HEK293 (cell line): ENCODE data around the gene SLC18A3.

Experiments used
- CTCF ChIA-PET: fragments of 350-600 bp; formaldehyde crosslinking; extraction: SDS; loops from one replicate; lab custom pipeline; 2021; ENCODE audit warnings: antibody characterized with exemption; lab: Yijun Ruan, JAX
- POLR2A ChIA-PET: fragments of 300-600 bp; formaldehyde crosslinking; extraction: SDS; loops from one replicate; lab custom pipeline; 2020; ENCODE audit warnings: antibody characterized with exemption, inconsistent platforms; lab: Yijun Ruan, JAX
- H3K27ac ChIP-seq: fragments of 200-500 bp; sonication (Bioruptor generic); 2 replicates; pipeline ENCODE4 v1.5.1; 2014; ENCODE audit warnings: low read depth, low read length, control low read depth, inconsistent platforms; ENCODE audit errors: extremely low read depth
- H3K36me3 ChIP-seq, 2 experiments: fragments of 200-500 bp in 1 of 2; sonication (Bioruptor generic) in 1 of 2; 1 replicate in 1 of 2; 2 replicates in 1 of 2; pipeline ENCODE4 v1.5.1; 2014 to 2017; ENCODE audit warnings: inconsistent platforms in 2 of 2, low read length in 2 of 2; ENCODE audit not compliant: control insufficient read depth in 2 of 2, insufficient read depth in 1 of 2
- H3K4me1 ChIP-seq: fragments of 200-500 bp; sonication (Bioruptor generic); 2 replicates; pipeline ENCODE4 v1.5.1; 2014; ENCODE audit warnings: mild to moderate bottlenecking, low read length, inconsistent platforms; ENCODE audit not compliant: control insufficient read depth, insufficient read depth
- H3K4me3 ChIP-seq: 2 replicates; pipeline ENCODE4 v1.5.1; 2011; ENCODE audit warnings: low read depth, mild to moderate bottlenecking, control low read depth, low read length, moderate library complexity
- H3K9me3 ChIP-seq: fragments of 200-500 bp; sonication (Bioruptor generic); 2 replicates; pipeline ENCODE4 v1.5.1; 2014; ENCODE audit warnings: low read depth, low read length, inconsistent platforms; ENCODE audit not compliant: control insufficient read depth, insufficient read depth
- BCL11B ChIP-seq: fragments of 450-650 bp; formaldehyde crosslinking; IDR thresholded peaks from 2 replicates; pipeline ENCODE4 v1.5.1; 2016; ENCODE audit warnings: low read depth, missing biosample characterization, missing genetic modification characterization
- ZBTB17 ChIP-seq: fragments of 450-650 bp; formaldehyde crosslinking; IDR thresholded peaks from 2 replicates; pipeline ENCODE4 v1.5.1; 2016; ENCODE audit warnings: missing biosample characterization, missing genetic modification characterization
- ZFHX2 ChIP-seq: fragments of 450-650 bp; formaldehyde crosslinking; conservative IDR thresholded peaks from 2 replicates; pipeline ENCODE4 v1.5.1; 2016; ENCODE audit warnings: missing biosample characterization, missing genetic modification characterization
- ZNF2 ChIP-seq: fragments of 450-650 bp; formaldehyde crosslinking; IDR thresholded peaks from 2 replicates; pipeline ENCODE4 v1.5.1; 2016; ENCODE audit warnings: missing biosample characterization, missing genetic modification characterization
- ZNF223 ChIP-seq: fragments of 450-650 bp; formaldehyde crosslinking; IDR thresholded peaks from 2 replicates; pipeline ENCODE4 v1.5.1; 2016; ENCODE audit warnings: missing biosample characterization, missing genetic modification characterization
- ZNF501 ChIP-seq: fragments of 450-650 bp; formaldehyde crosslinking; IDR thresholded peaks from 2 replicates; pipeline ENCODE4 v1.5.1; 2016; ENCODE audit warnings: missing biosample characterization, missing genetic modification characterization
- ZNF558 ChIP-seq: fragments of 450-650 bp; formaldehyde crosslinking; IDR thresholded peaks from 2 replicates; pipeline ENCODE4 v1.5.1; 2016; ENCODE audit warnings: missing biosample characterization, missing genetic modification characterization
- ZNF585B ChIP-seq: fragments of 450-650 bp; formaldehyde crosslinking; IDR thresholded peaks from 2 replicates; pipeline ENCODE4 v1.5.1; 2016; ENCODE audit warnings: missing biosample characterization, missing genetic modification characterization
- ZNF629 ChIP-seq: fragments of 450-650 bp; formaldehyde crosslinking; IDR thresholded peaks from 2 replicates; pipeline ENCODE4 v1.5.1; 2017; ENCODE audit warnings: missing biosample characterization, missing genetic modification characterization
- ZNF843 ChIP-seq: fragments of 450-650 bp; formaldehyde crosslinking; IDR thresholded peaks from 2 replicates; pipeline ENCODE4 v1.5.1; 2016; ENCODE audit warnings: missing biosample characterization, missing genetic modification characterization
- TF ChIP-seq, protein P1 (sequence below): fragments of 450-650 bp; formaldehyde crosslinking; IDR thresholded peaks from 2 replicates; pipeline ENCODE4 v1.5.1; 2016; ENCODE audit warnings: missing biosample characterization, missing genetic modification characterization, borderline replicate concordance
- TF ChIP-seq, protein P2 (sequence below): fragments of 450-650 bp; formaldehyde crosslinking; conservative IDR thresholded peaks from 2 replicates; pipeline ENCODE4 v1.5.1; 2016; ENCODE audit warnings: low read depth, missing biosample characterization, missing genetic modification characterization

Gene SLC18A3

DNA sequence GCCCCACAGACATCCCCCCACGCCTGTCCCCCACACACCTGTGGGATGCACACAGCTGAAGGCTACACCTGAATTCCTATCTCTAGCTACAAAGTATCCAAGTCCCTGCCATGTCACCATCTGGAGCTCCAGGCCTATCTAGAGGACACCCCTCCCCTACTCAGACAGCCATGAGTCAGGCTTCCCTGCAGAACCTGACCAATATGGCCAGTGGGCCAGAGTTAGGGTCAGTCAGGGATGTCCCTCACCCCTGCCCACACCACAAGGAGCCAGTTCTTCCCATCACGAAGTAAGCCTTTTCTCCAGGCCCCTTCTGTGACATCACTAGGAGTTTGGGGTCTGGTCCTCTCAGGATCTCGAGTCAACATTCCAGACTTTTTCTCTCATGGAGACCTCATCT, 10.6 kb upstream of the SLC18A3 start:
- Histone ChIP-seq H3K9me3 (no peaks in the 10 kb centered on the region), H3K27ac (no peak overlapping the region), H3K4me3 (no peak overlapping the region)
- CTCF ChIA-PET, result no interaction called here
- TF ChIP-seq ZNF585B, result no peak
- TF ChIP-seq, protein P1, sequence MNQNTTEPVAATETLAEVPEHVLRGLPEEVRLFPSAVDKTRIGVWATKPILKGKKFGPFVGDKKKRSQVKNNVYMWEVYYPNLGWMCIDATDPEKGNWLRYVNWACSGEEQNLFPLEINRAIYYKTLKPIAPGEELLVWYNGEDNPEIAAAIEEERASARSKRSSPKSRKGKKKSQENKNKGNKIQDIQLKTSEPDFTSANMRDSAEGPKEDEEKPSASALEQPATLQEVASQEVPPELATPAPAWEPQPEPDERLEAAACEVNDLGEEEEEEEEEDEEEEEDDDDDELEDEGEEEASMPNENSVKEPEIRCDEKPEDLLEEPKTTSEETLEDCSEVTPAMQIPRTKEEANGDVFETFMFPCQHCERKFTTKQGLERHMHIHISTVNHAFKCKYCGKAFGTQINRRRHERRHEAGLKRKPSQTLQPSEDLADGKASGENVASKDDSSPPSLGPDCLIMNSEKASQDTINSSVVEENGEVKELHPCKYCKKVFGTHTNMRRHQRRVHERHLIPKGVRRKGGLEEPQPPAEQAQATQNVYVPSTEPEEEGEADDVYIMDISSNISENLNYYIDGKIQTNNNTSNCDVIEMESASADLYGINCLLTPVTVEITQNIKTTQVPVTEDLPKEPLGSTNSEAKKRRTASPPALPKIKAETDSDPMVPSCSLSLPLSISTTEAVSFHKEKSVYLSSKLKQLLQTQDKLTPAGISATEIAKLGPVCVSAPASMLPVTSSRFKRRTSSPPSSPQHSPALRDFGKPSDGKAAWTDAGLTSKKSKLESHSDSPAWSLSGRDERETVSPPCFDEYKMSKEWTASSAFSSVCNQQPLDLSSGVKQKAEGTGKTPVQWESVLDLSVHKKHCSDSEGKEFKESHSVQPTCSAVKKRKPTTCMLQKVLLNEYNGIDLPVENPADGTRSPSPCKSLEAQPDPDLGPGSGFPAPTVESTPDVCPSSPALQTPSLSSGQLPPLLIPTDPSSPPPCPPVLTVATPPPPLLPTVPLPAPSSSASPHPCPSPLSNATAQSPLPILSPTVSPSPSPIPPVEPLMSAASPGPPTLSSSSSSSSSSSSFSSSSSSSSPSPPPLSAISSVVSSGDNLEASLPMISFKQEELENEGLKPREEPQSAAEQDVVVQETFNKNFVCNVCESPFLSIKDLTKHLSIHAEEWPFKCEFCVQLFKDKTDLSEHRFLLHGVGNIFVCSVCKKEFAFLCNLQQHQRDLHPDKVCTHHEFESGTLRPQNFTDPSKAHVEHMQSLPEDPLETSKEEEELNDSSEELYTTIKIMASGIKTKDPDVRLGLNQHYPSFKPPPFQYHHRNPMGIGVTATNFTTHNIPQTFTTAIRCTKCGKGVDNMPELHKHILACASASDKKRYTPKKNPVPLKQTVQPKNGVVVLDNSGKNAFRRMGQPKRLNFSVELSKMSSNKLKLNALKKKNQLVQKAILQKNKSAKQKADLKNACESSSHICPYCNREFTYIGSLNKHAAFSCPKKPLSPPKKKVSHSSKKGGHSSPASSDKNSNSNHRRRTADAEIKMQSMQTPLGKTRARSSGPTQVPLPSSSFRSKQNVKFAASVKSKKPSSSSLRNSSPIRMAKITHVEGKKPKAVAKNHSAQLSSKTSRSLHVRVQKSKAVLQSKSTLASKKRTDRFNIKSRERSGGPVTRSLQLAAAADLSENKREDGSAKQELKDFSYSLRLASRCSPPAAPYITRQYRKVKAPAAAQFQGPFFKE, result no peak
- TF ChIP-seq, protein P2, sequence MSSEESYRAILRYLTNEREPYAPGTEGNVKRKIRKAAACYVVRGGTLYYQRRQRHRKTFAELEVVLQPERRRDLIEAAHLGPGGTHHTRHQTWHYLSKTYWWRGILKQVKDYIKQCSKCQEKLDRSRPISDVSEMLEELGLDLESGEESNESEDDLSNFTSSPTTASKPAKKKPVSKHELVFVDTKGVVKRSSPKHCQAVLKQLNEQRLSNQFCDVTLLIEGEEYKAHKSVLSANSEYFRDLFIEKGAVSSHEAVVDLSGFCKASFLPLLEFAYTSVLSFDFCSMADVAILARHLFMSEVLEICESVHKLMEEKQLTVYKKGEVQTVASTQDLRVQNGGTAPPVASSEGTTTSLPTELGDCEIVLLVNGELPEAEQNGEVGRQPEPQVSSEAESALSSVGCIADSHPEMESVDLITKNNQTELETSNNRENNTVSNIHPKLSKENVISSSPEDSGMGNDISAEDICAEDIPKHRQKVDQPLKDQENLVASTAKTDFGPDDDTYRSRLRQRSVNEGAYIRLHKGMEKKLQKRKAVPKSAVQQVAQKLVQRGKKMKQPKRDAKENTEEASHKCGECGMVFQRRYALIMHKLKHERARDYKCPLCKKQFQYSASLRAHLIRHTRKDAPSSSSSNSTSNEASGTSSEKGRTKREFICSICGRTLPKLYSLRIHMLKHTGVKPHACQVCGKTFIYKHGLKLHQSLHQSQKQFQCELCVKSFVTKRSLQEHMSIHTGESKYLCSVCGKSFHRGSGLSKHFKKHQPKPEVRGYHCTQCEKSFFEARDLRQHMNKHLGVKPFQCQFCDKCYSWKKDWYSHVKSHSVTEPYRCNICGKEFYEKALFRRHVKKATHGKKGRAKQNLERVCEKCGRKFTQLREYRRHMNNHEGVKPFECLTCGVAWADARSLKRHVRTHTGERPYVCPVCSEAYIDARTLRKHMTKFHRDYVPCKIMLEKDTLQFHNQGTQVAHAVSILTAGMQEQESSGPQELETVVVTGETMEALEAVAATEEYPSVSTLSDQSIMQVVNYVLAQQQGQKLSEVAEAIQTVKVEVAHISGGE (tag by site-specific recombination), result no peak
- no peak for TF ChIP-seq ZFHX2
- TF ChIP-seq ZNF2 (tag by site-specific recombination), result no peak
- no peak for TF ChIP-seq BCL11B (tag by site-specific recombination)
- TF ChIP-seq ZNF629 (tag by site-specific recombination), result no peak
- TF ChIP-seq ZBTB17 (tag by site-specific recombination), result no peak
- no peak for TF ChIP-seq ZNF501 (tag by site-specific recombination)
- TF ChIP-seq ZNF843, result no peak
- TF ChIP-seq, all 188 proteins: peak for 0
- Histone ChIP-seq H3K4me1 (no peaks in the 10 kb centered on the region), H3K36me3 (no peaks in the 10 kb centered on the region)
- POLR2A ChIA-PET, result no interaction called here

DNA sequence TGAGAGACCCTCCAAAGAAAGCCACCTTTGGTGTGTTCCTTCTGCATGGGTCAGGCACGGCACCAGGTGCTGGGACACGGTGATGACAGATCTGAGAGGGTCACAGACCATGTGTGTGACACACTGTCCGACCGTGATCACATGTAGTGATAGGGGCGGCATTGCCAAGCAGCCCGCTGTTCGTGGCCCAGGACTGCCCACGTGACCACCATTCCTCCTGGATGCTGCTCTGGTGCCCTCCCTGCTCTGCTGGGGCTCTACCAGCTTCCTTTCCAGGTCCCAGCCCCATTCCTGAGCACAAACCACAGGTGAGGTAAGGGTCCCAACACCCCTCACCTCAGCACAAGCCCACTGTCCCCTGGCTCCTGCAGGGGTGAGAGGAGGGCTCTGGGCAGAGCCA, 10.1 kb upstream of the SLC18A3 start:
- H3K36me3 ChIP-seq, result no peaks in the 10 kb centered on the region
- no peak overlapping the region for H3K4me3 ChIP-seq
- H3K27ac ChIP-seq, result no peak overlapping the region
- TF ChIP-seq ZNF223 (tag by site-specific recombination), result no peak
- POLR2A ChIA-PET, result no interaction called here
- no peaks in the 10 kb centered on the region for H3K9me3 ChIP-seq
- no peaks in the 10 kb centered on the region for H3K4me1 ChIP-seq
- CTCF ChIA-PET, result no interaction called here

DNA sequence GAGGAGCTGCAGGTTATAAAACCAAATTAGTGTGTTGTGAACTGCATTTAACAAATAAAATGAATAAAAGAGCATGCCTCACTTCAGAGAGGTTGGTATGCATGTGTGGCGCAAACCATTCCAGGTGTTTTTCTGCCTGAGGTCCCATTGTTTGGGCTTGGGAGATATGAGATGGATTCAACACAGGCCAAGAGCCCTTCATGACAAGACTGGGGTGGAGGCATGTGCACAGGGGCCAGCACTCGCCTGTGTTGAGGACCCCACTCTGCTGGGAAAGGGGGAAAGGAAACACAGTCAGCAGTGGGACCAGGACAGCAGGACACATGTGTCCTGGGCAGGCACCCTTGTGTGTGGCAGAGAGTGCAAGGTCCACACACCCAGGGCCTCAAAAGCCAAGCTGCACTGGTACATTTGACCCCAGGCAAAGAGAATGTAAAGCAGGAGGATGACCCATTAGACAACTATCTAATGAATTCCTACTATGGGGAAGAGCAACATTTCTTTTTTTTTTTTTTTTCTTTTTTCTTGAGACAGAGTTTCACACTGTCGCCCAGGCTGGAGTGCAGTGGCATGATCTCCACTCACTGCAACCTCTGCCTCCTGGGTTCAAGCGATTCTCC, 9.2 kb upstream of the SLC18A3 start:
- no peak for TF ChIP-seq ZNF558 (tag by site-specific recombination)
- CTCF ChIA-PET, result interaction anchor here (0.6 to 2.1 kb wide), 3 partner anchors 8 to 624 kb away, joined by 3 to 8 read pairs (median 3); no protein-coding TSS in a partner anchor

More for the DNA sequence above, 9.2 kb upstream of the SLC18A3 start:
- Histone ChIP-seq H3K4me1 (no peaks in the 10 kb centered on the region), H3K4me3 (no peak overlapping the region), H3K9me3 (no peaks in the 10 kb centered on the region), H3K36me3 (no peaks in the 10 kb centered on the region), H3K27ac (no peak overlapping the region)
- POLR2A ChIA-PET, result interaction anchor here (0.6 kb wide), 1 partner anchor 243 kb away, joined by 5 read pairs; no protein-coding TSS in a partner anchor
